ENCODE data around the gene BCAR3. TPM values are rescaled to one million over a fixed set of nuclear protein-coding genes. Genes with fewer than 3 reads are reported as not detected.

BCAR3 gene
- total RNA-seq, 1 experiment from 2014 or later: 9.3 TPM

GRCh38 chr1:93683234-93683633 is 1.6 kb upstream of the BCAR3 start:
- Histone ChIP-seq H3K4me1 (peaks cover 15% of the 10 kb centered on the region), H3K4me3 (ENCODE audit: low read depth, low read length) (no peak overlapping the region), H3K36me3 (ENCODE audit: control insufficient read depth, insufficient read depth, low read length) (no peaks in the 10 kb centered on the region), H3K27me3 (replicated peaks; ENCODE audit: control insufficient read depth, insufficient read depth, low read length) (no peaks in the 10 kb centered on the region), H3K9me3 (no peaks in the 10 kb centered on the region)
- BruUV-seq (replicated peaks): no TSS peak
- peaks cover 19% of the 10 kb centered on the region for H3K4me1 Mint-ChIP-seq (ENCODE audit: low read depth, unreplicated experiment)
- intact Hi-C loops (cut with micrococcal nuclease; ENCODE audit: unreplicated experiment): no loop called here
- ChIA-PET POLR2A (no interaction called here), CTCF (no interaction called here)
- H3K27me3 Mint-ChIP-seq (ENCODE audit: insufficient read depth, unreplicated experiment): no peaks in the 10 kb centered on the region
- H3K27ac Mint-ChIP-seq (ENCODE audit: unreplicated experiment): no peak overlapping the region
- no peak for DNase-seq
- no peak for TF ChIP-seq CTCF (IDR thresholded peaks at IDR 0.05; ENCODE audit: insufficient read depth in 1 of 2, low read depth in 1 of 2, low read length in 1 of 2, severe bottlenecking in 1 of 2, unreplicated experiment in 1 of 2)
- no peak overlapping the region for H3K4me3 Mint-ChIP-seq (ENCODE audit: unreplicated experiment)
- no peaks in the 10 kb centered on the region for H3K36me3 Mint-ChIP-seq (ENCODE audit: insufficient read depth, unreplicated experiment)
- no peaks in the 10 kb centered on the region for H3K9me3 Mint-ChIP-seq (ENCODE audit: unreplicated experiment)

GRCh38 chr1:93681989-93682412 is 364 bp upstream of the BCAR3 start:
- no peak for TF ChIP-seq CTCF (IDR thresholded peaks at IDR 0.05; ENCODE audit: insufficient read depth in 1 of 2, low read depth in 1 of 2, low read length in 1 of 2, severe bottlenecking in 1 of 2, unreplicated experiment in 1 of 2)
- no peaks in the 10 kb centered on the region for H3K36me3 ChIP-seq (ENCODE audit: control insufficient read depth, insufficient read depth, low read length)
- Mint-ChIP-seq H3K9me3 (ENCODE audit: unreplicated experiment) (no peaks in the 10 kb centered on the region), H3K27me3 (ENCODE audit: insufficient read depth, unreplicated experiment) (no peaks in the 10 kb centered on the region), H3K4me3 (ENCODE audit: unreplicated experiment) (peak overlapping the region; percentile 91), H3K27ac (ENCODE audit: unreplicated experiment) (peak overlapping the region; percentile 73), H3K36me3 (ENCODE audit: insufficient read depth, unreplicated experiment) (no peaks in the 10 kb centered on the region), H3K4me1 (ENCODE audit: low read depth, unreplicated experiment) (peaks cover 25% of the 10 kb centered on the region)
- H3K9me3 ChIP-seq: no peaks in the 10 kb centered on the region
- no peak for DNase-seq
- peaks cover 15% of the 10 kb centered on the region for H3K4me1 ChIP-seq
- H3K27me3 ChIP-seq (replicated peaks; ENCODE audit: control insufficient read depth, insufficient read depth, low read length): no peaks in the 10 kb centered on the region
- ChIA-PET POLR2A (interaction anchor here (1.2 kb wide), 1 partner anchor 8 kb away, joined by 4 read pairs; no protein-coding TSS in a partner anchor), CTCF (interaction anchor here (1.0 to 2.9 kb wide), 3 partner anchors 53 to 132 kb away, joined by 3 to 15 read pairs (median 4); no protein-coding TSS in a partner anchor)
- peak overlapping the region; percentile 59 for H3K4me3 ChIP-seq (ENCODE audit: low read depth, low read length)
- intact Hi-C loops (cut with micrococcal nuclease; ENCODE audit: unreplicated experiment): loop anchor here (2.0 kb wide), 3 partner anchors 43 to 133 kb away; no protein-coding TSS in a partner anchor
- BruUV-seq (replicated peaks): no TSS peak

GRCh38 chr1:93680420-93681100 is 1.1 kb downstream of the BCAR3 start:
- Mint-ChIP-seq H3K9me3 (ENCODE audit: unreplicated experiment) (no peaks in the 10 kb centered on the region), H3K4me3 (ENCODE audit: unreplicated experiment) (peak overlapping the region; percentile 91), H3K27me3 (ENCODE audit: insufficient read depth, unreplicated experiment) (no peaks in the 10 kb centered on the region), H3K4me1 (ENCODE audit: low read depth, unreplicated experiment) (peaks cover 26% of the 10 kb centered on the region), H3K27ac (ENCODE audit: unreplicated experiment) (peak overlapping the region; percentile 50), H3K36me3 (ENCODE audit: insufficient read depth, unreplicated experiment) (no peaks in the 10 kb centered on the region)
- peak; percentile 24 to 35 for TF ChIP-seq CTCF (IDR thresholded peaks at IDR 0.05; ENCODE audit: insufficient read depth in 1 of 2, low read depth in 1 of 2, low read length in 1 of 2, severe bottlenecking in 1 of 2, unreplicated experiment in 1 of 2)
- DNase-seq: peak; percentile 65 to 74
- peak overlapping the region; percentile 59 for H3K4me3 ChIP-seq (ENCODE audit: low read depth, low read length)
- no peaks in the 10 kb centered on the region for H3K27me3 ChIP-seq (replicated peaks; ENCODE audit: control insufficient read depth, insufficient read depth, low read length)
- H3K4me1 ChIP-seq: peaks cover 15% of the 10 kb centered on the region
- ChIA-PET POLR2A (no interaction called here), CTCF (interaction anchor here (1.0 to 2.9 kb wide), 2 partner anchors 9 to 133 kb away, joined by 10 to 15 read pairs; no protein-coding TSS in a partner anchor)
- intact Hi-C loops (cut with micrococcal nuclease; ENCODE audit: unreplicated experiment): loop anchor here (2.0 kb wide), 3 partner anchors 42 to 134 kb away; no protein-coding TSS in a partner anchor
- BruUV-seq (replicated peaks): no TSS peak
- H3K9me3 ChIP-seq: no peaks in the 10 kb centered on the region
- no peaks in the 10 kb centered on the region for H3K36me3 ChIP-seq (ENCODE audit: control insufficient read depth, insufficient read depth, low read length)

All from Caco-2 (cell line).